K562 (cell line): Measurements from ENCODE around the gene TRIM33. TPM values are rescaled to one million over a fixed set of nuclear protein-coding genes. Genes with fewer than 3 reads are reported as not detected.

Experiments used
- CBFA2T2 ChIP-seq: fragments of 450-650 bp; conservative IDR thresholded peaks from 2 replicates; pipeline ENCODE4 v1.6.1; 2017; ENCODE audit warnings: mild to moderate bottlenecking
- EHMT2 ChIP-seq: fragments of 450-650 bp; IDR thresholded peaks from 2 replicates; pipeline ENCODE4 v1.6.1; 2018; ENCODE audit warnings: antibody characterized with exemption
- EP300 ChIP-seq: IDR thresholded peaks from 2 replicates; pipeline ENCODE4 v1.6.1; 2012; ENCODE audit warnings: low read length, improper control_type of control experiment
- GABPA ChIP-seq: fragments of 200-800 bp; sonication (Bioruptor generic); conservative IDR thresholded peaks from 2 replicates; pipeline ENCODE4 v1.6.1; 2016; ENCODE audit warnings: low read depth, missing genetic modification characterization, missing compliant biosample characterization
- MTA2 ChIP-seq: fragments of 450-650 bp; IDR thresholded peaks from 2 replicates; pipeline ENCODE4 v1.6.1; 2016; ENCODE audit warnings: low read depth
- RAD21 ChIP-seq, 2 experiments: fragments of 250-450 bp in 1 of 2; fragments of 450-650 bp in 1 of 2; sonication (Bioruptor Pico) in 1 of 2; formaldehyde crosslinking in 1 of 2; IDR thresholded peaks in 1 of 2; conservative IDR thresholded peaks in 1 of 2; 2 replicates each; pipeline versions ENCODE4 v1.4.0 to v1.8.0; 2020 to 2022; ENCODE audit warnings: mild to moderate bottlenecking in 2 of 2, moderate library complexity in 1 of 2
- TCF3 ChIP-seq: sonication (generic); formaldehyde crosslinking; IDR thresholded peaks from 2 replicates; pipeline ENCODE4 v1.4.0; 2020; ENCODE audit warnings: mild to moderate bottlenecking, missing genetic modification reagents
- ZNF384 ChIP-seq: IDR thresholded peaks from 2 replicates; pipeline ENCODE4 v1.6.1; 2012; ENCODE audit warnings: low read depth, low read length, improper control_type of control experiment
- polyA plus RNA-seq, 8 experiments: library from polyadenylated mRNA; depleted of rRNA in 4 of 8; stranded (reverse) in 5 of 8; unstranded in 3 of 8; fragments of >200 nt; fragmentation: Nextera tagmentation in 2 of 8; fragmentation: Illumina TruSeq in 1 of 8; extraction: Ambion mirVana in 2 of 8; extraction: Trizol in 1 of 8; gene quantifications; 2 replicates each; pipeline versions ENCODE4 v1.2.1 to v1.2.3, GENCODE V29; 2011 to 2014; ENCODE audit warnings: inconsistent platforms in 1 of 8, missing spikeins in 1 of 8
- total RNA-seq, 7 experiments: library from RNA; depleted of rRNA in 6 of 7; stranded (reverse); fragments of >200 nt in 6 of 7; fragmentation: Illumina TruSeq in 2 of 7; extraction: Trizol in 2 of 7; gene quantifications; 2 replicates each; pipeline versions ENCODE4 v1.2.1 to v1.2.3, GENCODE V29; 2011 to 2021; ENCODE audit warnings: low replicate concordance in 1 of 7
- TF ChIP-seq, protein P1 (sequence below): fragments of 450-650 bp; IDR thresholded peaks from 2 replicates; pipeline ENCODE4 v1.6.1; 2016; ENCODE audit warnings: mild to moderate bottlenecking, moderate library complexity

Gene TRIM33
- total and polyA plus RNA-seq, 9 of the 15 experiments (the other 6 are each of a cell fraction or from before 2014, with no cell fraction given): 9.3 to 58.4 (median 40.2) TPM

GRCh38 chr1:114369266-114369919 is 141.6 kb downstream of the TRIM33 start (continued):
- TF ChIP-seq, protein P1, sequence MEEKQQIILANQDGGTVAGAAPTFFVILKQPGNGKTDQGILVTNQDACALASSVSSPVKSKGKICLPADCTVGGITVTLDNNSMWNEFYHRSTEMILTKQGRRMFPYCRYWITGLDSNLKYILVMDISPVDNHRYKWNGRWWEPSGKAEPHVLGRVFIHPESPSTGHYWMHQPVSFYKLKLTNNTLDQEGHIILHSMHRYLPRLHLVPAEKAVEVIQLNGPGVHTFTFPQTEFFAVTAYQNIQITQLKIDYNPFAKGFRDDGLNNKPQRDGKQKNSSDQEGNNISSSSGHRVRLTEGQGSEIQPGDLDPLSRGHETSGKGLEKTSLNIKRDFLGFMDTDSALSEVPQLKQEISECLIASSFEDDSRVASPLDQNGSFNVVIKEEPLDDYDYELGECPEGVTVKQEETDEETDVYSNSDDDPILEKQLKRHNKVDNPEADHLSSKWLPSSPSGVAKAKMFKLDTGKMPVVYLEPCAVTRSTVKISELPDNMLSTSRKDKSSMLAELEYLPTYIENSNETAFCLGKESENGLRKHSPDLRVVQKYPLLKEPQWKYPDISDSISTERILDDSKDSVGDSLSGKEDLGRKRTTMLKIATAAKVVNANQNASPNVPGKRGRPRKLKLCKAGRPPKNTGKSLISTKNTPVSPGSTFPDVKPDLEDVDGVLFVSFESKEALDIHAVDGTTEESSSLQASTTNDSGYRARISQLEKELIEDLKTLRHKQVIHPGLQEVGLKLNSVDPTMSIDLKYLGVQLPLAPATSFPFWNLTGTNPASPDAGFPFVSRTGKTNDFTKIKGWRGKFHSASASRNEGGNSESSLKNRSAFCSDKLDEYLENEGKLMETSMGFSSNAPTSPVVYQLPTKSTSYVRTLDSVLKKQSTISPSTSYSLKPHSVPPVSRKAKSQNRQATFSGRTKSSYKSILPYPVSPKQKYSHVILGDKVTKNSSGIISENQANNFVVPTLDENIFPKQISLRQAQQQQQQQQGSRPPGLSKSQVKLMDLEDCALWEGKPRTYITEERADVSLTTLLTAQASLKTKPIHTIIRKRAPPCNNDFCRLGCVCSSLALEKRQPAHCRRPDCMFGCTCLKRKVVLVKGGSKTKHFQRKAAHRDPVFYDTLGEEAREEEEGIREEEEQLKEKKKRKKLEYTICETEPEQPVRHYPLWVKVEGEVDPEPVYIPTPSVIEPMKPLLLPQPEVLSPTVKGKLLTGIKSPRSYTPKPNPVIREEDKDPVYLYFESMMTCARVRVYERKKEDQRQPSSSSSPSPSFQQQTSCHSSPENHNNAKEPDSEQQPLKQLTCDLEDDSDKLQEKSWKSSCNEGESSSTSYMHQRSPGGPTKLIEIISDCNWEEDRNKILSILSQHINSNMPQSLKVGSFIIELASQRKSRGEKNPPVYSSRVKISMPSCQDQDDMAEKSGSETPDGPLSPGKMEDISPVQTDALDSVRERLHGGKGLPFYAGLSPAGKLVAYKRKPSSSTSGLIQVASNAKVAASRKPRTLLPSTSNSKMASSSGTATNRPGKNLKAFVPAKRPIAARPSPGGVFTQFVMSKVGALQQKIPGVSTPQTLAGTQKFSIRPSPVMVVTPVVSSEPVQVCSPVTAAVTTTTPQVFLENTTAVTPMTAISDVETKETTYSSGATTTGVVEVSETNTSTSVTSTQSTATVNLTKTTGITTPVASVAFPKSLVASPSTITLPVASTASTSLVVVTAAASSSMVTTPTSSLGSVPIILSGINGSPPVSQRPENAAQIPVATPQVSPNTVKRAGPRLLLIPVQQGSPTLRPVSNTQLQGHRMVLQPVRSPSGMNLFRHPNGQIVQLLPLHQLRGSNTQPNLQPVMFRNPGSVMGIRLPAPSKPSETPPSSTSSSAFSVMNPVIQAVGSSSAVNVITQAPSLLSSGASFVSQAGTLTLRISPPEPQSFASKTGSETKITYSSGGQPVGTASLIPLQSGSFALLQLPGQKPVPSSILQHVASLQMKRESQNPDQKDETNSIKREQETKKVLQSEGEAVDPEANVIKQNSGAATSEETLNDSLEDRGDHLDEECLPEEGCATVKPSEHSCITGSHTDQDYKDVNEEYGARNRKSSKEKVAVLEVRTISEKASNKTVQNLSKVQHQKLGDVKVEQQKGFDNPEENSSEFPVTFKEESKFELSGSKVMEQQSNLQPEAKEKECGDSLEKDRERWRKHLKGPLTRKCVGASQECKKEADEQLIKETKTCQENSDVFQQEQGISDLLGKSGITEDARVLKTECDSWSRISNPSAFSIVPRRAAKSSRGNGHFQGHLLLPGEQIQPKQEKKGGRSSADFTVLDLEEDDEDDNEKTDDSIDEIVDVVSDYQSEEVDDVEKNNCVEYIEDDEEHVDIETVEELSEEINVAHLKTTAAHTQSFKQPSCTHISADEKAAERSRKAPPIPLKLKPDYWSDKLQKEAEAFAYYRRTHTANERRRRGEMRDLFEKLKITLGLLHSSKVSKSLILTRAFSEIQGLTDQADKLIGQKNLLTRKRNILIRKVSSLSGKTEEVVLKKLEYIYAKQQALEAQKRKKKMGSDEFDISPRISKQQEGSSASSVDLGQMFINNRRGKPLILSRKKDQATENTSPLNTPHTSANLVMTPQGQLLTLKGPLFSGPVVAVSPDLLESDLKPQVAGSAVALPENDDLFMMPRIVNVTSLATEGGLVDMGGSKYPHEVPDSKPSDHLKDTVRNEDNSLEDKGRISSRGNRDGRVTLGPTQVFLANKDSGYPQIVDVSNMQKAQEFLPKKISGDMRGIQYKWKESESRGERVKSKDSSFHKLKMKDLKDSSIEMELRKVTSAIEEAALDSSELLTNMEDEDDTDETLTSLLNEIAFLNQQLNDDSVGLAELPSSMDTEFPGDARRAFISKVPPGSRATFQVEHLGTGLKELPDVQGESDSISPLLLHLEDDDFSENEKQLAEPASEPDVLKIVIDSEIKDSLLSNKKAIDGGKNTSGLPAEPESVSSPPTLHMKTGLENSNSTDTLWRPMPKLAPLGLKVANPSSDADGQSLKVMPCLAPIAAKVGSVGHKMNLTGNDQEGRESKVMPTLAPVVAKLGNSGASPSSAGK: 0 out of 2 replicates have a peak, but pooled peaks have one; percentile 13
- peak in 1 of 2 experiments; percentile 30; a peak in 2 of 4 replicates for TF ChIP-seq RAD21 (CRISPR knock-in tag; conservative IDR thresholded peaks at IDR 0.05 in 1 of 2, IDR thresholded peaks at IDR 0.05 in 1 of 2)
- TF ChIP-seq CBFA2T2: peak; percentile 70
- peak; percentile 65 for TF ChIP-seq TCF3
- 0 out of 2 replicates have a peak, but pooled peaks have one; percentile 15 for TF ChIP-seq ZNF384
- peak; percentile 50; the same call in 1 of the 2 replicates for TF ChIP-seq MTA2
- 0 out of 2 replicates have a peak, but pooled peaks have one; percentile 5 for TF ChIP-seq GABPA (tag)
- TF ChIP-seq EHMT2: 0 out of 2 replicates have a peak, but pooled peaks have one; percentile 20
- peak; percentile 28; the same call in 1 of the 2 replicates for TF ChIP-seq EP300
